IPS DF 19.7 (cell line): ENCODE results near the gene GNAL.
"Not testable (repeated sequence)": the region's sequence is repeated elsewhere in the genome, so short reads cannot be mapped to it uniquely, and the experiment has no call there.

Experiments used
- DNase-seq: peaks from one replicate; pipeline ENCODE4 v3.0.0-alpha.2; 2013; ENCODE audit warnings: low read depth, low spot score

The GNAL gene

GRCh38 chr18:11688972-11689668 is at the start of gene GNAL:
Gene GNAL, plus strand, starts transcription at chr18:11689264. Its CDS starts 300 bp downstream, at chr18:11689564.
- DNase-seq, result peak; percentile 75

GRCh38 chr18:11647310-11647709 is 41.8 kb upstream of the GNAL start:
- DNase-seq, result not testable (repeated sequence)

DNA sequence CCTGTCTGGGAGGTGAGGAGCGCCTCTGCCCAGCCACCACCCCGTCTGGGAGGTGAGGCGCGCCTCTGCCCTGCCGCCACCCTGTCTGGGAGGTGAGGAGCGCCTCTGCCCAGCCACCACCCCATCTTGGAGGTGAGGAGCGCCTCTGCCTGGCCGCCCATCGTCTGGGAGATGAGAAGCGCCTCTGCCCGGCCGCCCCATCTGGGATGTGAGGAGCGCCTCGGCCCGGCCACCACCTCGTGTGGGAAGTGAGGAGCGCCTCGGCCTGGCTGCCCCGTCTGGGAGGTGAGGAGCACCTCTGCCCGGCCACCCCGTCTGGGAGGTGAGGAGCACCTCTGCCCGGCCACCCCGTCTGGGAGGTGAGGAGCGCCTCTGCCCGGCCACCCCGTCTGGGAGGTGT is 41.3 kb upstream of the GNAL start:
- not testable (repeated sequence) for DNase-seq

GRCh38 chr18:11649839-11650238 is 39.2 kb upstream of the GNAL start:
- no peak for DNase-seq

DNA sequence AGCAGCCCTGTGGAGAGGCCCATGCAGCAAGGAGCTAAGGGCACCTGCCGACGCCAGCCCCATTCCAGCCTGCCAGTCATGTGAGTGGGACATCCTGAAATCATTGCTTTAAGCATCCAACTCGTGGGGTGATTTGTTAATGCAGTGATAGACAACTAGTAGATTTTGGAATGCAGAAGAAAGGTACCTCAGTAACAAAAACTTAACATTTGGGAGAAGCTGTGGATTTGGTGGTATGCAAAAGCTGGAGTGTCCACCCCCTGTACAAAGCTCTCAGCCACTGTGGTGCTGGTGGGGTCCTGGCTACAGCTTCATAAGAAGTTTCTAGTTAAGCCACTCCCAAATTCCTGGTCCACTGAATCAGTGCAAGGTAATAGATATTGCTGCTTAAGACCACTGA is 37.2 kb upstream of the GNAL start:
- no peak for DNase-seq

DNA sequence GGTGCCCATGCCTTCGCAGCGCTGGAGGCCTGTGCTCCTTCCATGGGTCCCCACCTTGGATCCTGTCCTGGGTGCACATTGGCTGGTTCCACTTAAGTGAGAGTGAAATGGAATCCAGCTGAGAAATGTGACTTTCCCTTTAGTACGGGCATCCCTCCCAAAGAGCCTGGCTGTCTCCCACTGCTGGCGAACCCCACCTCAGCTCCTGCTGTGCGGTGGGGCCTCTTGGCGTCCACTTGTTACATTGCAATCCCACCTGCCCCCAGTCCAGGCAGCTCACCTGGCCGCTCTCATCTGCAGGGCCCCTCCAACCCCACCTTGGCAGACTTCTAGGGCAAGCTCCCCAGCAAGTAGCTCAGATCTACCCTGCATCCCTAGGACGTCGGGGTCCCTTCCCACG is 35.5 kb upstream of the GNAL start:
- DNase-seq, result no peak

DNA sequence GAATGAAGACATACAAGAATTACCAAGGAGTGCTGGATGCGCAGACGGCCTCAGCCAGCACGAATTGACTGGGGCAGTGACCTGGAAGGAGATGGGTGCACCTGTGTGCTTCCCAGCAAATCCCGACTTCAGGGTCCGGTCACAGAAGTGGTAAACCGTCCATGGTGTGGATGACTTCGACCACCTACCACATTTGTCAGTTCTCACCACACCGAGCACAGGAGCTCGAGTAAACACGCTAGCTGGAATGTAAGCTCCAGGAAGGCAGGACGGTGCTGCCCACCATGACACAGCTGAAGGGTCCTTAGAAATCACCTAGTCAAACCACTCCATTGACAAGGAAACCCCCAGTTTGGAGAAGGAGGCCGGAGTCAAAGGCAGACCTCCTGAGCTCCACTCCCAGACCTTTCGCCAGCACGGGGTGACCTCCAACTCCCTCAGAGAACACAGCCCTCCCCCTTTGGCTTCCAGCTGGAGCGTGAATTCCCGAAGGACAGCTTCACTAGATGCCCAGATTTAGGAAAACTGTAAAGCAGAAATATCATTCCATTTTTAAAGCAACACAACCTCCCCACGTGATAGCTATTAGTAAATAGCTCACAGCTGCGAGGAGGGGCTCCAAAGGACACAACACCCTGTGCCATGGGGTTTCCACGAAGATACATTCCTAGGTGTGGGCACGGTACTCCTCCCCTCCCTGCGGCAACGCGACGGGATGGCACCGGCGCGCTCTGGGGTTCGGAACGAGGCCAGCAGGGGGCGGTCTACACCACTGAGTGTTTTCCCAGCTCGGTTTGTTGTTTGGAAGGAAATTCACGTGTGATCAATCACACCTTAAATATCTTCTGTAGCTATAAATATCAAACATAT is 34.1 kb upstream of the GNAL start:
- DNase-seq, result no peak

GRCh38 chr18:11655606-11655932 is 33.5 kb upstream of the GNAL start:
- DNase-seq, result no peak

DNA sequence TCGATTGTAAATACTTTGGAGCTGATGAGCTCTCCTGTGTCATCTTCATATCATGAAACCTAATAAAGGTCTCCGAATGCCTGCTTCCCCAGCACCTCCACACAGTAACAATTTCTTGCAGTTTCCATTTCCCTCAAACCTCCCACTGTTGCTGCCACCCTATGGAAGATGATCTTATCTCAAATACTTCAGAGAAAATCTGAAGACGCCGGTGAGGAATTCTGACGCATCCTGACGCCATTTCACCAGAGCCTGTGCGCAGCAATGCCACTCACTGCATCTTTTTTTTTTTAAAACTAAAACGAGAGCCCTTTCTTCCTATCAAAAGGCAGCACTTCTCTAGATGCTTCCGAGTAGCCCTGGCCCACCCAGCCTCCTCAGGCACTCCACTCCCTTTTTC is 31.9 kb upstream of the GNAL start:
- DNase-seq, result no peak

DNA sequence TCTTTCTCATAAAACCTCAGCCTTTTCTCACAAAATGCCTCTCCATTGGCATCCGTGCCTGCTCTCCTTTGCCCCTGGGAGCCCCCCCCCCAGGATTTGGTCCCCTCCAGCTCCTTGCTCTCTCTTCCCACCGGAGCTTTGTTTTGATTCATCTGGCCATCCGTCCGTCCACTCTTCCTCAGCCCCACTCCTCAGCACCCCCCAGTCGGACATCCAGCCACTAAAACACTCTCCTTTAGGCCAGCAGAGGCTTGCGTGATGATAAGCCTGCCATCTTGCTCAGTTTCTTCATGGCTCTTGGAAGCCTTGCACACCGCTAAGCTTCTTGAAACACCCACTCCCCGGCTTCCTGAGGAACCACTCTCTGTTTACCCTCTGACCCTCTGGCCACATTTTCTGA is 31.5 kb upstream of the GNAL start:
- no peak for DNase-seq

- no peak for DNase-seq
Measured at GRCh38 chr18:11658019-11658418, 31.0 kb upstream of the GNAL start.

DNA sequence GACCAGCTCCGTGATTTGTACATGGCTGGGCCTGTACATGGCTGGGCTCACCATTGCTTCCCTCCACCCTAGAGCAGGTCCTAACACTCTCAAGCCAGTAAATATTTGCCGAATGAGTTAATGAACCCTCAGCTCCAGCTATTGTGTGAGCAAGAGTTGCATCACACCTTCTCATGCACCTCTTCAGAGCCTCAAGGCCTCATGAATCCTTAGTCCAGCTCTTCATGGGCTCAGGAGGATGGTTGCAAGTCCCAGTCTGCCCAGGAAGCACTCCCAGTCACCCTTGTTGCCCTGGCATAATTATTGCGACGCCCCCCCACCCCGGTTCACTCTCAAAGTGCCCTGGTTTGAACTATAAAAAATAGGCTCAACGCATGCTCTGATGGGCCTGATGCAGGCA is 30.1 kb upstream of the GNAL start:
- DNase-seq, result no peak

- DNase-seq, result no peak
Measured at GRCh38 chr18:11660691-11661090, 28.4 kb upstream of the GNAL start.

DNA sequence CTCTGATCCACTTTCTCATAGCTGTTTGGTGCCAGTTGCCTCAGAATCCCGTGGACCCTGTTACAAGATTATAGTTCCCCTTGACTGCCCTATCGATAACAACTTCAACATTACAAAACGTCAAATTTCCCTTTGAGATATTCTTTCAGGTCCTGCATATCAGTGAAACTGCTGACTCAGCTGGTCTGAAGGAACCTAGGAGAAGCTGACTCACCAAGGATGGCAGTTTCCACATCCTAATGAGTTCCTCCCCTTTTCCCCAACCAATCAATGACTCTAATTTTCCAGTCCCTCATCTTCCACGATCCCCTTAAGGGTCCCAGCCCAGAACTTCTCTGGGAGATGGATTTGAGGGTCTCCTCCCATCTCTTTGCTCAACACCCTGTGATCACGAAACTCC is 27.6 kb upstream of the GNAL start:
- DNase-seq, result no peak

GRCh38 chr18:11663439-11664029 is 25.5 kb upstream of the GNAL start:
- DNase-seq, result no peak

DNA sequence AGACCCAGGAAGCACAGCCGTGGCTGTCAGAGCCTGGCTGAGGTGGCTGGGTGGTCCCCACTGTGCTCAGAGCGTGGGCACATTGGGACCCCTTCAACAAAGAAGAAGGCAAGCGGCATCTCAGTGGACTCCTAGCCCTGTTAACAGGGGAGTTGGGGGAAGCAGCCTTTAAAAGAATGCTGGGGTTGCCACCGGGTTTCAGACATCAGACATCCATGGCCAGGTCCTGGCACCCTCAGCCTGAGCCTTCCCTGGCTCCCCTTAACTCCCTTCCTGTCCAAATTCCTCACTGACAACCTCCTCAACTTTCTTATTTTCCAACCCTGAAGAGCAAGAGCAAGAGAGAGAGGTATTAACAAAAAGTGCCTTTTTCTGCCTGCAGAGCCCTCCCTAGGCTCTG is 24.8 kb upstream of the GNAL start:
- no peak for DNase-seq

GRCh38 chr18:11665146-11665545 is 23.9 kb upstream of the GNAL start:
- no peak for DNase-seq

- no peak for DNase-seq
Measured at GRCh38 chr18:11665587-11665986, 23.5 kb upstream of the GNAL start.

- no peak for DNase-seq
Measured at GRCh38 chr18:11666176-11666575, 22.9 kb upstream of the GNAL start.

GRCh38 chr18:11666831-11667230 is 22.2 kb upstream of the GNAL start:
- no peak for DNase-seq

DNA sequence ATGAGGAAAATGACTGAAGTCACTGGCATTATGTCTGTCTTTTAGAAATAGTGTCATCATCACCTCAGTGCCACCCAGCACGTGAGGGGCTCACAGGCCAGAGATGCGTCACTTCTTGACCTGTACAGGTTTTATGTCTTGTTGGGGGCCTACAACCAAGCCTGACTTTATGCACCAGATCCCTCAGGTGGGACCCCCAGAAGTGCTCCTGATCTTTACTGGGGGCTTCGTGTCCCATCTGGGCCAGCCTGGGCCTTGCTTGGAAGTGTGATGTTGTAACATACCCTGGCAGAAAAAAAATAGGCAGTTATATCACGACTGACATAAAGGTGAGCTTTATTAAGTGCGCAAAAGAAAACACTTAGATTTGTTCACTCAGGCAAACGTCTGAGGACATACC is 21.5 kb upstream of the GNAL start:
- no peak for DNase-seq

- DNase-seq, result no peak
Measured at GRCh38 chr18:11668441-11669169, 20.5 kb upstream of the GNAL start.
